A549 (cell line): Measurements from ENCODE around the gene BUD23. TPM values are rescaled to one million over a fixed set of nuclear protein-coding genes. Genes with fewer than 3 reads are reported as not detected.

ENCODE experiments used
- ATAC-seq, 2 experiments: fragments of 200-7000 bp in 1 of 2; fragments of >200 bp in 1 of 2; cut with Nextera tagmentation in 1 of 2; cut with Tn5 transposase in 1 of 2; 3 replicates each; pipeline versions ENCODE4 v1.8.0 to v1.9.1; 2018 to 2020; ENCODE audit warnings: mild to moderate bottlenecking in 1 of 2, moderate library complexity in 1 of 2
- CTCF ChIA-PET: fragments of 300-600 bp; sonication (Branson Sonifier 250); formaldehyde crosslinking; extraction: SDS; loops from one replicate; lab custom pipeline; 2021; ENCODE audit warnings: antibody characterized with exemption, inconsistent platforms; lab: Yijun Ruan, JAX
- POLR2A ChIA-PET: fragments of 350-600 bp; formaldehyde crosslinking; extraction: SDS; loops from one replicate; lab custom pipeline; 2021; ENCODE audit warnings: antibody characterized with exemption, inconsistent platforms; lab: Yijun Ruan, JAX
- DNase-seq, 2 experiments: peaks; one replicate each; pipeline versions ENCODE4 v3.0.0 to v3.0.0-alpha.2; 2011 to 2016; ENCODE audit warnings: low read depth in 1 of 2, low spot score in 1 of 2
- FAIRE-seq: peaks from 2 replicates; lab custom pipeline; 2011; peaks lifted over from hg19 to GRCh38; lab: Jason Lieb, UNC
- H3K27ac ChIP-seq, 2 experiments: fragments of >200 bp; sonication (Bioruptor Twin); formaldehyde crosslinking; 3 replicates each; pipeline ENCODE4 v1.5.1; 2016 to 2017
- H3K4me1 ChIP-seq: fragments of >200 bp; sonication (Bioruptor Twin); formaldehyde crosslinking; 3 replicates; pipeline ENCODE4 v1.6.1; 2016
- H3K4me2 ChIP-seq: fragments of >200 bp; sonication (Bioruptor Twin); formaldehyde crosslinking; 3 replicates; pipeline ENCODE4 v1.6.1; 2016
- H3K4me3 ChIP-seq: fragments of >200 bp; sonication (Bioruptor Twin); formaldehyde crosslinking; 3 replicates; pipeline ENCODE4 v1.5.1; 2016
- H3K9me3 ChIP-seq: fragments of >200 bp; sonication (Bioruptor Twin); formaldehyde crosslinking; 3 replicates; pipeline ENCODE4 v1.6.1; 2016
- BHLHE40 ChIP-seq: IDR thresholded peaks from 2 replicates; pipeline ENCODE4 v1.6.1; 2012; ENCODE audit warnings: low read depth, low read length, inconsistent platforms
- CBX8 ChIP-seq: fragments of 200-600 bp; sonication (generic); IDR thresholded peaks from 2 replicates; pipeline ENCODE4 v1.6.1; 2016
- CEBPB ChIP-seq, 2 experiments: fragments of >200 bp in 1 of 2; sonication (Bioruptor Twin) in 1 of 2; formaldehyde crosslinking in 1 of 2; IDR thresholded peaks; 2 replicates each; pipeline ENCODE4 v1.6.1; 2012 to 2016
- CHD2 ChIP-seq: fragments of 150-350 bp; IDR thresholded peaks from 2 replicates; pipeline ENCODE4 v1.6.1; 2014; ENCODE audit warnings: low read length; ENCODE audit not compliant: partially characterized antibody
- CHD4 ChIP-seq: fragments of 200-600 bp; sonication (generic); IDR thresholded peaks from 2 replicates; pipeline ENCODE4 v1.6.1; 2016; ENCODE audit warnings: antibody characterized with exemption, mild to moderate bottlenecking, borderline replicate concordance
- EHMT2 ChIP-seq: fragments of 200-600 bp; sonication (generic); IDR thresholded peaks from 2 replicates; pipeline ENCODE4 v1.6.1; 2016; ENCODE audit warnings: antibody characterized with exemption, low read depth, mild to moderate bottlenecking, moderate library complexity
- EP300 ChIP-seq, 2 experiments: fragments of >200 bp; sonication (Bioruptor Twin); formaldehyde crosslinking; IDR thresholded peaks; 2 replicates in 1 of 2; 3 replicates in 1 of 2; pipeline ENCODE4 v1.6.1; 2016 to 2017
- FOSL2 ChIP-seq, 2 experiments: fragments of 450-650 bp in 1 of 2; fragments of >200 bp in 1 of 2; sonication (Bioruptor Twin) in 1 of 2; formaldehyde crosslinking; IDR thresholded peaks; 2 replicates each; pipeline versions ENCODE4 v1.5.0 to v1.6.1; 2016 to 2020; ENCODE audit warnings: mild to moderate bottlenecking in 1 of 2, moderate library complexity in 1 of 2
- FOXS1 ChIP-seq: fragments of 250-450 bp; sonication (Bioruptor Pico); IDR thresholded peaks from 2 replicates; pipeline ENCODE4 v1.5.0; 2020; ENCODE audit warnings: mild to moderate bottlenecking, moderate library complexity
- GATA3 ChIP-seq: IDR thresholded peaks from 2 replicates; pipeline ENCODE4 v1.6.1; 2012; ENCODE audit warnings: borderline replicate concordance
- HOXB5 ChIP-seq: fragments of 250-450 bp; sonication (Bioruptor Pico); IDR thresholded peaks from 2 replicates; pipeline ENCODE4 v1.5.0; 2020; ENCODE audit warnings: mild to moderate bottlenecking, moderate library complexity
- JUNB ChIP-seq: fragments of >200 bp; sonication (Bioruptor Twin); formaldehyde crosslinking; IDR thresholded peaks from 2 replicates; pipeline ENCODE4 v1.6.1; 2016
- MAFK ChIP-seq: fragments of 450-650 bp; IDR thresholded peaks from 2 replicates; pipeline ENCODE4 v1.6.1; 2014; ENCODE audit not compliant: partially characterized antibody
- MAZ ChIP-seq: fragments of 150-350 bp; IDR thresholded peaks from 2 replicates; pipeline ENCODE4 v1.6.1; 2014; ENCODE audit warnings: antibody characterized with exemption, low read depth, low read length, borderline replicate concordance
- MYC ChIP-seq: IDR thresholded peaks from 2 replicates; pipeline ENCODE4 v1.6.1; 2012; ENCODE audit warnings: mild to moderate bottlenecking, inconsistent platforms, low read length, improper control_type of control experiment, borderline replicate concordance
- NFE2L2 ChIP-seq: fragments of 150-350 bp; conservative IDR thresholded peaks from 2 replicates; pipeline ENCODE4 v1.6.1; 2014; ENCODE audit warnings: low read length
- NR3C1 ChIP-seq: fragments of >200 bp; sonication (Bioruptor Twin); formaldehyde crosslinking; IDR thresholded peaks from 3 replicates; pipeline ENCODE4 v1.6.1; 2017
- POLR2AphosphoS2 ChIP-seq: conservative IDR thresholded peaks from 2 replicates; pipeline ENCODE4 v1.6.1; 2012; ENCODE audit warnings: low read length, improper control_type of control experiment, inconsistent platforms
- RAD21 ChIP-seq, 2 experiments: fragments of >200 bp in 1 of 2; sonication (Bioruptor Twin) in 1 of 2; formaldehyde crosslinking in 1 of 2; IDR thresholded peaks in 1 of 2; conservative IDR thresholded peaks in 1 of 2; 2 replicates in 1 of 2; 3 replicates in 1 of 2; pipeline ENCODE4 v1.6.1; 2012 to 2018; ENCODE audit warnings: inconsistent platforms in 1 of 2
- RCOR1 ChIP-seq: fragments of 150-350 bp; IDR thresholded peaks from 2 replicates; pipeline ENCODE4 v1.6.1; 2014; ENCODE audit warnings: antibody characterized with exemption, low read length, low read depth
- RFX5 ChIP-seq: fragments of 450-650 bp; IDR thresholded peaks from 2 replicates; pipeline ENCODE4 v1.7.1; 2014; ENCODE audit warnings: antibody characterized with exemption, mild to moderate bottlenecking, moderate library complexity
- RNF2 ChIP-seq: fragments of 200-600 bp; sonication (generic); IDR thresholded peaks from 2 replicates; pipeline ENCODE4 v1.6.1; 2016; ENCODE audit warnings: low read depth, mild to moderate bottlenecking, antibody characterized with exemption, moderate library complexity, borderline replicate concordance
- SMC3 ChIP-seq: fragments of >200 bp; sonication (Bioruptor Twin); formaldehyde crosslinking; IDR thresholded peaks from 3 replicates; pipeline ENCODE4 v1.6.1; 2018; ENCODE audit warnings: inconsistent platforms
- ZC3H11A ChIP-seq: fragments of 450-650 bp; IDR thresholded peaks from 2 replicates; pipeline ENCODE4 v1.6.1; 2014; ENCODE audit warnings: antibody characterized with exemption, mild to moderate bottlenecking
- ZFP36 ChIP-seq: fragments of 450-650 bp; IDR thresholded peaks from 2 replicates; pipeline ENCODE4 v1.6.1; 2014; ENCODE audit warnings: borderline replicate concordance; ENCODE audit not compliant: partially characterized antibody
- WGBS: methylation state at CpG from one replicate; pipeline ENCODE4 v1.1.6; 2017; ENCODE audit errors: missing lambda C conversion rate; 5-methylcytosine and 5-hydroxymethylcytosine counted together
- polyA plus RNA-seq, 4 experiments: library from polyadenylated mRNA; depleted of rRNA in 3 of 4; stranded (reverse); fragments of >200 nt; fragmentation: RNase III in 1 of 4; extraction: RNeasy Plus Mini Kit Qiagen cat#74134 plus additional on column Dnase treatment in 1 of 4; gene quantifications; 2 replicates in 3 of 4; 3 replicates in 1 of 4; pipeline ENCODE4 v1.2.3, GENCODE V29; 2011 to 2017
- TF ChIP-seq, protein P1 (sequence below): fragments of 150-350 bp; IDR thresholded peaks from 2 replicates; pipeline ENCODE4 v1.6.1; 2014; ENCODE audit warnings: low read depth, mild to moderate bottlenecking, low read length
- TF ChIP-seq, protein P2 (sequence below): fragments of 200-600 bp; sonication (generic); IDR thresholded peaks from 2 replicates; pipeline ENCODE4 v1.6.1; 2016; ENCODE audit warnings: antibody characterized with exemption, mild to moderate bottlenecking, moderate library complexity

The BUD23 gene
- polyA plus RNA-seq, 2 of the 4 experiments (the other 2 are of a cell fraction), result 134 to 161 TPM

DNA sequence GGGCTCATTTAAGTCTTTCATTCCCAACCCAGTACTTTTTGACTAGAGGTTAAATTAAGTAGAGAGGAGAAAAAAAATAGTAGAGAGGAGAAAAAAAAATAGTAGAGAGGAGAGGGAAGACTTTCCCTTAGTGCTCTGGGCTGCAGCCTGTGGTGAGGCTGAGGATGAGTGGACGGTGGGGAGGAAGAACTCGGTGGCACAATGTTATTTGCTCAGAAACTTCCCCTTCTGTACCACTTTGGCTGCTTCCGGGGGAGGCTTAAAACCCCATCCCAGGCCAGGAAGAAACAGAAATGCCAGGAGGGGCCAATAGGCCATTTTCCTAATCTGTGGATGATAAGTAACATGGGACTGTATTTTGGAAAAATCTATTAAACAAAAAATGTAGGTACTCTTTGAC is 44.5 kb upstream of the BUD23 start:
- H3K27ac ChIP-seq, result no peak overlapping the region
- no peak overlapping the region for H3K4me2 ChIP-seq
- POLR2A ChIA-PET, result no interaction called here
- CTCF ChIA-PET, result interaction anchor here (1.2 to 2.4 kb wide), 2 partner anchors 9 to 29 kb away, joined by 4 to 16 read pairs; partner anchors contain the start of gene VPS37D
- H3K4me1 ChIP-seq, result peaks cover 21% of the 10 kb centered on the region
- DNase-seq (no peak), ATAC-seq (no peak), FAIRE-seq (no peak)
- WGBS, result 78% methylated on average over 3 of the region's 3 CpGs
- H3K4me3 ChIP-seq, result no peak overlapping the region
- TF ChIP-seq ZC3H11A (no peak), MAFK (no peak), CEBPB (IDR thresholded peaks at IDR 0.05) (no peak), RFX5 (no peak), SMC3 (no peak), RCOR1 (no peak), FOXS1 (no peak), MAZ (no peak), NFE2L2 (no peak), NR3C1 (no peak), CHD2 (no peak), CBX8 (no peak), EHMT2 (no peak), JUNB (no peak), EP300 (IDR thresholded peaks at IDR 0.05) (no peak), HOXB5 (CRISPR knock-in tag) (no peak), BHLHE40 (no peak), ZFP36 (no peak)
- TF ChIP-seq, protein P1, sequence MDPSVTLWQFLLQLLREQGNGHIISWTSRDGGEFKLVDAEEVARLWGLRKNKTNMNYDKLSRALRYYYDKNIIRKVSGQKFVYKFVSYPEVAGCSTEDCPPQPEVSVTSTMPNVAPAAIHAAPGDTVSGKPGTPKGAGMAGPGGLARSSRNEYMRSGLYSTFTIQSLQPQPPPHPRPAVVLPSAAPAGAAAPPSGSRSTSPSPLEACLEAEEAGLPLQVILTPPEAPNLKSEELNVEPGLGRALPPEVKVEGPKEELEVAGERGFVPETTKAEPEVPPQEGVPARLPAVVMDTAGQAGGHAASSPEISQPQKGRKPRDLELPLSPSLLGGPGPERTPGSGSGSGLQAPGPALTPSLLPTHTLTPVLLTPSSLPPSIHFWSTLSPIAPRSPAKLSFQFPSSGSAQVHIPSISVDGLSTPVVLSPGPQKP, result no peak
- H3K9me3 ChIP-seq, result 0 out of 3 replicates have a peak, but pooled peaks cover 3% of the 10 kb centered on the region

DNA sequence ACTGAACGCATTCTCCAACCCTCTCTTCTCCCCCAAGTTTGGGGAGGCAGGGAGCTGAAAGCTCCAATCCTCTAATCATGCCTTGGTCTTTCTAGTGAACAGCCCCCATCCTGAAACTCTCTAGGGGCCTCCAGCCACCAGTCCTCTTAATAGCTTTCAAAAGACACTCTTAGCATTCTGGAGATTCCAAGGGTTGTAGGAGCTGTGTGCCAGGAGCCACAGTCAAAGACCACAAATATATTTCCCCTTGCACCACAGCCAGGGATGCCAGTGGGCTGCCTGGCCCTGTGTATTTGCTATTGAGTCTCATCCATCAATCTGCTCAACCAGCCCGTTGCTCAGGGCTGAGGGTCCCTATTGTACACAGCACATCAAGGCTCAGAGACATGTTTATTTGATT is 40.6 kb upstream of the BUD23 start:
- peaks cover 7% of the 10 kb centered on the region; the same call in 2 of the 3 replicates for H3K4me1 ChIP-seq
- no peak overlapping the region for H3K4me2 ChIP-seq
- DNase-seq (no peak), FAIRE-seq (no peak), ATAC-seq (no peak)
- CTCF ChIA-PET, result interaction anchor here (1.0 to 6.8 kb wide), 5 partner anchors 14 to 83 kb away, joined by 3 to 50 read pairs (median 22); partner anchors contain the start of gene VPS37D
- H3K4me3 ChIP-seq, result no peak overlapping the region
- POLR2A ChIA-PET, result no interaction called here
- WGBS, result 54% methylated on average over 2 of the region's 2 CpGs
- no peak overlapping the region for H3K27ac ChIP-seq
- TF ChIP-seq CHD4, result no peak
- TF ChIP-seq HOXB5 (CRISPR knock-in tag), result no peak
- no peak for TF ChIP-seq RNF2
- no peak for TF ChIP-seq JUNB
- TF ChIP-seq POLR2AphosphoS2, result no peak
- H3K9me3 ChIP-seq, result 0 out of 3 replicates have a peak, but pooled peaks cover 3% of the 10 kb centered on the region

DNA sequence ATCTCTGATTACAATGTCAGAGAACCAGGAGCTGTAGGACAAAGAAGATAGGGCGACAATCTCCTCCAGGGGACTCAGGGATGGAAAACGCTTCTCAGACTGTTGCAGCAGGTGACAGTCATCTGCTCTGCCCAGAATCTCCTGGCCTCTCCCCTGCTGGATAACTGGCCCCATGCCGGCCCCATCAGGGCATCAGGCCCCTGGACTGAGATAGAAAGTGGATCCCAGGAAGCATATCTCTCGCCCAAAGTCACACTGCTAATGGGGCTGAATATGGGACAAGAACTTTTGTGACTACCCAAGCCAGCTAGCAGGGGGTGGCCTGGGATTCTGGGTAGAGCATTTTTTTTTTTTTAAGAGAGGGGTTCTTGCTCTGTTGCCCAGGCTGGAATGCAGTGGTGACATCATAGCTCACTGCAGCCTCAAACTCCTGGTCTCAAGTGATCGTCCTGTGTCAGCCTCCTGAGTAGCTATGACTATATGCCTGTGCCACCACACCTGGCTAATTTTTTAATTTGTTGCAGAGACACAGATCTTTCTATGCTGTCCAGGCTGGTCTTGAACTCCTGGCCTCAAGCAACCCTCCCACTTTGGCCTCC is 38.6 kb upstream of the BUD23 start:
- Histone ChIP-seq H3K4me2 (no peak overlapping the region), H3K27ac (0 out of 6 replicates have a peak overlapping the region, but pooled peaks of 1 of the 2 experiments have one; percentile 10), H3K4me1 (peaks cover 13% of the 10 kb centered on the region; the same call in 2 of the 3 replicates), H3K4me3 (no peak overlapping the region), H3K9me3 (0 out of 3 replicates have a peak, but pooled peaks cover 3% of the 10 kb centered on the region)
- CTCF ChIA-PET, result interaction anchor here (0.6 to 6.8 kb wide), 15 partner anchors 12 to 81 kb away, joined by 3 to 50 read pairs (median 6); partner anchors contain the start of gene VPS37D
- 74% methylated on average over 5 of the region's 5 CpGs for WGBS
- DNase-seq (no peak), ATAC-seq (no peak), FAIRE-seq (no peak)
- TF ChIP-seq, protein P2, sequence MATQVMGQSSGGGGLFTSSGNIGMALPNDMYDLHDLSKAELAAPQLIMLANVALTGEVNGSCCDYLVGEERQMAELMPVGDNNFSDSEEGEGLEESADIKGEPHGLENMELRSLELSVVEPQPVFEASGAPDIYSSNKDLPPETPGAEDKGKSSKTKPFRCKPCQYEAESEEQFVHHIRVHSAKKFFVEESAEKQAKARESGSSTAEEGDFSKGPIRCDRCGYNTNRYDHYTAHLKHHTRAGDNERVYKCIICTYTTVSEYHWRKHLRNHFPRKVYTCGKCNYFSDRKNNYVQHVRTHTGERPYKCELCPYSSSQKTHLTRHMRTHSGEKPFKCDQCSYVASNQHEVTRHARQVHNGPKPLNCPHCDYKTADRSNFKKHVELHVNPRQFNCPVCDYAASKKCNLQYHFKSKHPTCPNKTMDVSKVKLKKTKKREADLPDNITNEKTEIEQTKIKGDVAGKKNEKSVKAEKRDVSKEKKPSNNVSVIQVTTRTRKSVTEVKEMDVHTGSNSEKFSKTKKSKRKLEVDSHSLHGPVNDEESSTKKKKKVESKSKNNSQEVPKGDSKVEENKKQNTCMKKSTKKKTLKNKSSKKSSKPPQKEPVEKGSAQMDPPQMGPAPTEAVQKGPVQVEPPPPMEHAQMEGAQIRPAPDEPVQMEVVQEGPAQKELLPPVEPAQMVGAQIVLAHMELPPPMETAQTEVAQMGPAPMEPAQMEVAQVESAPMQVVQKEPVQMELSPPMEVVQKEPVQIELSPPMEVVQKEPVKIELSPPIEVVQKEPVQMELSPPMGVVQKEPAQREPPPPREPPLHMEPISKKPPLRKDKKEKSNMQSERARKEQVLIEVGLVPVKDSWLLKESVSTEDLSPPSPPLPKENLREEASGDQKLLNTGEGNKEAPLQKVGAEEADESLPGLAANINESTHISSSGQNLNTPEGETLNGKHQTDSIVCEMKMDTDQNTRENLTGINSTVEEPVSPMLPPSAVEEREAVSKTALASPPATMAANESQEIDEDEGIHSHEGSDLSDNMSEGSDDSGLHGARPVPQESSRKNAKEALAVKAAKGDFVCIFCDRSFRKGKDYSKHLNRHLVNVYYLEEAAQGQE, result no peak
- no peak for TF ChIP-seq SMC3
- TF ChIP-seq MYC, result no peak
- TF ChIP-seq MAFK, result no peak
- TF ChIP-seq RAD21 (conservative IDR thresholded peaks at IDR 0.05 in 1 of 2, IDR thresholded peaks at IDR 0.05 in 1 of 2), result no peak
- no peak for TF ChIP-seq POLR2AphosphoS2
- TF ChIP-seq GATA3, result no peak
- TF ChIP-seq FOSL2 (IDR thresholded peaks at IDR 0.05), result no peak
- TF ChIP-seq FOSL2 (CRISPR knock-in tag; IDR thresholded peaks at IDR 0.05), result no peak
- TF ChIP-seq JUNB, result no peak
- no peak for TF ChIP-seq RCOR1
- no peak for TF ChIP-seq NFE2L2
- POLR2A ChIA-PET, result no interaction called here
